ENCODE measurements around the gene SSNA1. TPM values are rescaled to one million over a fixed set of nuclear protein-coding genes. Genes with fewer than 3 reads are reported as not detected.

SSNA1 gene
- total and polyA plus RNA-seq, 12 donors, result 13.2 to 138 (median 70.3) TPM

DNA sequence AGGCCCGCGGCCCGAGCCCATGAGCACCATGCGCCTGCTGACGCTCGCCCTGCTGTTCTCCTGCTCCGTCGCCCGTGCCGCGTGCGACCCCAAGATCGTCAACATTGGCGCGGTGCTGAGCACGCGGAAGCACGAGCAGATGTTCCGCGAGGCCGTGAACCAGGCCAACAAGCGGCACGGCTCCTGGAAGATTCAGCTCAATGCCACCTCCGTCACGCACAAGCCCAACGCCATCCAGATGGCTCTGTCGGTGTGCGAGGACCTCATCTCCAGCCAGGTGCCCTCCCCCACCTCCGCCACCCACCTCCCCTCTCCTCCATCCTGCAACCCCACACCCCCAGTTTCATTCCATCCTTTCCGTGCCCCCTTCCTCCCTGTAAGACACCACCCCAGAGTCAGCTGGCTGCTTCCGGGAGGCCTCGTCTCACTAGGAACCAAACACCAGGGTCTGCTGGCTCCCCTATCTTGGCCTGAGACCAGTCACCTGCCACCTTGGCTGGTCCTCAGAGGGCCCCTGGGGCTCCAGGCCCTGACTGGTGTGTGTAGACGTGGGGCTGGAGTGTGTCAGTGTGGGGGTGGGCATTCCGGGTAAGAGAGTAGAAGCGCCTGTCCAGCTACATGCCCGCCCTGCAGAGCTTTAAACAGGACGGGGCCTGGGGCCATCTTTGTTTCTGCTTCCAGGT is 48.9 kb upstream of the SSNA1 start:
- no peak overlapping the region for H3K27ac ChIP-seq
- no peaks in the 10 kb centered on the region for H3K9me3 ChIP-seq (replicated peaks in 1 of 3)
- WGBS, 4 donors, result 23 to 45% (median 32%) methylated on average over 18 to 37 of the region's 37 CpGs
- TF ChIP-seq POLR2A (IDR thresholded peaks at IDR 0.05), result no peak
- TF ChIP-seq, protein P1, sequence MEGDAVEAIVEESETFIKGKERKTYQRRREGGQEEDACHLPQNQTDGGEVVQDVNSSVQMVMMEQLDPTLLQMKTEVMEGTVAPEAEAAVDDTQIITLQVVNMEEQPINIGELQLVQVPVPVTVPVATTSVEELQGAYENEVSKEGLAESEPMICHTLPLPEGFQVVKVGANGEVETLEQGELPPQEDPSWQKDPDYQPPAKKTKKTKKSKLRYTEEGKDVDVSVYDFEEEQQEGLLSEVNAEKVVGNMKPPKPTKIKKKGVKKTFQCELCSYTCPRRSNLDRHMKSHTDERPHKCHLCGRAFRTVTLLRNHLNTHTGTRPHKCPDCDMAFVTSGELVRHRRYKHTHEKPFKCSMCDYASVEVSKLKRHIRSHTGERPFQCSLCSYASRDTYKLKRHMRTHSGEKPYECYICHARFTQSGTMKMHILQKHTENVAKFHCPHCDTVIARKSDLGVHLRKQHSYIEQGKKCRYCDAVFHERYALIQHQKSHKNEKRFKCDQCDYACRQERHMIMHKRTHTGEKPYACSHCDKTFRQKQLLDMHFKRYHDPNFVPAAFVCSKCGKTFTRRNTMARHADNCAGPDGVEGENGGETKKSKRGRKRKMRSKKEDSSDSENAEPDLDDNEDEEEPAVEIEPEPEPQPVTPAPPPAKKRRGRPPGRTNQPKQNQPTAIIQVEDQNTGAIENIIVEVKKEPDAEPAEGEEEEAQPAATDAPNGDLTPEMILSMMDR (IDR thresholded peaks at IDR 0.05), result no peak
- H3K4me3 ChIP-seq, result no peak overlapping the region
- no peaks in the 10 kb centered on the region for H3K36me3 ChIP-seq (replicated peaks in 1 of 2)
- no peak for DNase-seq
- H3K4me1 ChIP-seq (replicated peaks in 1 of 2), result peaks cover 0 to 4% of the 10 kb centered on the region in 2 donors
- intact Hi-C loops (cut with DNase I), result no loop called here
- H3K27me3 ChIP-seq, result peaks cover 86% of the 10 kb centered on the region

GRCh38 chr9:137140151-137141012 is 48.1 kb upstream of the SSNA1 start:
- H3K27me3 ChIP-seq, result peaks cover 84% of the 10 kb centered on the region
- intact Hi-C loops (cut with DNase I), result no loop called here
- H3K36me3 ChIP-seq (replicated peaks in 1 of 2), result no peaks in the 10 kb centered on the region
- no peak overlapping the region for H3K4me3 ChIP-seq
- no peak for DNase-seq
- no peaks in the 10 kb centered on the region for H3K9me3 ChIP-seq (replicated peaks in 1 of 3)
- H3K27ac ChIP-seq, result no peak overlapping the region
- no peak for TF ChIP-seq POLR2A (IDR thresholded peaks at IDR 0.05)
- TF ChIP-seq, protein P1 (IDR thresholded peaks at IDR 0.05), result no peak
- 50 to 61% (median 56%) methylated on average over 18 to 26 of the region's 26 CpGs for WGBS, 4 donors
- H3K4me1 ChIP-seq (replicated peaks in 1 of 2), result peaks cover 0 to 4% of the 10 kb centered on the region in 2 donors

DNA sequence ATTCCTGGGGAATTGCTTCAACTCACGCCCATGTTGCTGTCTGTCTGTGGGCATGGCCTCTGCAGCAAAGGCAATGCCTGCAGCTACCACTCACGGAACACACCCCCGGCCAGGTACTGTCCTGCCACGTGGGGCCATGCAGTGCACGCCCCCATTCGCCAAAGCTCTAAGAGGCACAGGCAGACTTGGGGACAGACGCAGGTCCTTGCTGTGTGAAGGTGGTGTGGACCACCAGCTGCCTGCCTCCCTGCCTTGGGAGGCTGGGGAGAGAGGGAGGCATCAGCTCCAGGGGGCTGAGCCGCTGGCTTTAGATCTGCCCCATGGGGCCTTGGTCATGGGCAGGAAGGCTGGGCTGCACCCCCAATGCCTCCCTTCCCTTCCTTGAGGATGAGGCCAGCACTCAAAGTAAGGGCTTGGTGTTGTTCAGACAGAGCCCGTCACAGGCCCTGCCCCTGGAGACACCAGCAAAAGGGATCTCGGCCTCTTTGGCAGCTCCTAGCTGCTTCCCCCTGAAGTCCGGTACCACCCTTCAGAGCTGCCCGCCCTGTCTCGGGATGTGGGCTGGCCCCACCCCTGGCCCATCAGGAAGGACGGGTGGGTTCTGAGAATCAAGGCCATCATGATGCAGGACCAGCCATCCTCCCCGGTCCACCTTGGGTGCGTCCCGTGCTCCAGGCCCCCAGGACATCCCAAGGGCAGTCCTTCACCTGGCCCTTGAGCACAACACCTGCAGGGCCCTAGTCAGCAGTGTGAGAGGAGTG is 47.2 kb upstream of the SSNA1 start:
- Histone ChIP-seq H3K4me1 (replicated peaks in 1 of 2) (peaks cover 0 to 4% of the 10 kb centered on the region in 2 donors), H3K36me3 (replicated peaks in 1 of 2) (no peaks in the 10 kb centered on the region), H3K27me3 (peaks cover 83% of the 10 kb centered on the region), H3K9me3 (replicated peaks in 1 of 3) (no peaks in the 10 kb centered on the region), H3K4me3 (no peak overlapping the region), H3K27ac (no peak overlapping the region)
- no peak for TF ChIP-seq POLR2A (IDR thresholded peaks at IDR 0.05)
- TF ChIP-seq, protein P1 (IDR thresholded peaks at IDR 0.05), result no peak
- intact Hi-C loops (cut with DNase I), result no loop called here
- DNase-seq, result no peak
- 64 to 72% (median 68%) methylated on average over 2 to 17 of the region's 17 CpGs for whole genome bisulfite sequencing, 4 donors
